H9 (cell line): ENCODE results near the gene DGLUCY. TPM values are rescaled to one million over a fixed set of nuclear protein-coding genes. Genes with fewer than 3 reads are reported as not detected.

Experiments
- DNase-seq: peaks from one replicate; pipeline ENCODE4 v3.0.0-alpha.2; 2017
- H2AFZ ChIP-seq: one replicate; pipeline ENCODE4 v1.6.1; 2013; ENCODE audit warnings: mild to moderate bottlenecking, low read length, control low read depth, moderate library complexity
- H2AK5ac ChIP-seq: 2 replicates; pipeline ENCODE4 v1.6.1; 2013; ENCODE audit warnings: low read length, control low read depth, mixed read lengths; ENCODE audit not compliant: insufficient read length
- H2BK120ac ChIP-seq: one replicate; pipeline ENCODE4 v1.6.1; 2013; ENCODE audit warnings: low read depth, mild to moderate bottlenecking, low read length, control low read depth, inconsistent platforms; ENCODE audit not compliant: poor library complexity, severe bottlenecking
- H2BK12ac ChIP-seq: 2 replicates; pipeline ENCODE4 v1.6.1; 2013; ENCODE audit warnings: low read length, control low read depth, mixed read lengths, low read depth; ENCODE audit not compliant: insufficient read length
- H2BK15ac ChIP-seq: 2 replicates; pipeline ENCODE4 v1.6.1; 2013; ENCODE audit warnings: low read depth, low read length, control low read depth
- H2BK20ac ChIP-seq: one replicate; pipeline ENCODE4 v1.6.1; 2013; ENCODE audit warnings: low read depth, mild to moderate bottlenecking, low read length, control low read depth, inconsistent platforms; ENCODE audit not compliant: poor library complexity, severe bottlenecking
- H2BK5ac ChIP-seq: 2 replicates; pipeline ENCODE4 v1.6.1; 2013; ENCODE audit warnings: low read length, control low read depth, mixed read lengths; ENCODE audit not compliant: insufficient read length
- H3K14ac ChIP-seq: 2 replicates; pipeline ENCODE4 v1.6.1; 2013; ENCODE audit warnings: low read length, control low read depth; ENCODE audit not compliant: insufficient read depth
- H3K18ac ChIP-seq: 2 replicates; pipeline ENCODE4 v1.6.1; 2013; ENCODE audit warnings: low read depth, mild to moderate bottlenecking, mixed read lengths, low read length, control low read depth; ENCODE audit not compliant: insufficient read length
- H3K23ac ChIP-seq: 2 replicates; pipeline ENCODE4 v1.6.1; 2013; ENCODE audit warnings: low read length, control low read depth, mixed read lengths, low read depth; ENCODE audit not compliant: insufficient read length
- H3K23me2 ChIP-seq: 2 replicates; pipeline ENCODE4 v1.6.1; 2013; ENCODE audit warnings: low read depth, mild to moderate bottlenecking, mixed read lengths, low read length, control low read depth; ENCODE audit not compliant: insufficient read length, poor library complexity, severe bottlenecking
- H3K27ac ChIP-seq: 2 replicates; pipeline ENCODE4 v1.5.1; 2013; ENCODE audit warnings: low read length, control low read depth, mixed read lengths, low read depth; ENCODE audit not compliant: insufficient read length
- H3K27me3 ChIP-seq: 2 replicates; pipeline ENCODE4 v1.6.1; 2013; ENCODE audit warnings: low read length, control low read depth, inconsistent platforms; ENCODE audit not compliant: insufficient read depth
- H3K4ac ChIP-seq: 2 replicates; pipeline ENCODE4 v1.6.1; 2013; ENCODE audit warnings: low read depth, mild to moderate bottlenecking, control low read depth, inconsistent platforms, low read length, moderate library complexity
- H3K4me1 ChIP-seq: 2 replicates; pipeline ENCODE4 v1.6.1; 2013; ENCODE audit warnings: low read length, control low read depth, inconsistent platforms; ENCODE audit not compliant: insufficient read depth
- H3K4me2 ChIP-seq: 2 replicates; pipeline ENCODE4 v1.6.1; 2013; ENCODE audit warnings: low read length, control low read depth, mixed read lengths; ENCODE audit not compliant: insufficient read length, insufficient read depth
- H3K56ac ChIP-seq: 2 replicates; pipeline ENCODE4 v1.6.1; 2013; ENCODE audit warnings: low read depth, mild to moderate bottlenecking, mixed read lengths, low read length, control low read depth; ENCODE audit not compliant: insufficient read length
- H3K79me1 ChIP-seq: 2 replicates; pipeline ENCODE4 v1.6.1; 2013; ENCODE audit warnings: low read depth, mild to moderate bottlenecking, moderate library complexity, low read length, control low read depth, inconsistent platforms; ENCODE audit not compliant: insufficient read depth, poor library complexity, severe bottlenecking
- H3K79me2 ChIP-seq: 2 replicates; pipeline ENCODE4 v1.6.1; 2013; ENCODE audit warnings: low read length, control low read depth, inconsistent platforms; ENCODE audit not compliant: insufficient read depth
- H3K9ac ChIP-seq: 2 replicates; pipeline ENCODE4 v1.6.1; 2013; ENCODE audit warnings: low read length, control low read depth, mixed read lengths; ENCODE audit not compliant: insufficient read length; ENCODE audit errors: extremely low read depth
- H3K9me3 ChIP-seq: one replicate; pipeline ENCODE4 v1.6.1; 2013; ENCODE audit warnings: low read depth, low read length, inconsistent platforms; ENCODE audit not compliant: control insufficient read depth
- H3T11ph ChIP-seq: one replicate; pipeline ENCODE4 v1.6.1; 2013; ENCODE audit warnings: mild to moderate bottlenecking, low read length, control low read depth, inconsistent platforms
- H4K20me1 ChIP-seq: one replicate; pipeline ENCODE4 v1.6.1; 2013; ENCODE audit not compliant: control insufficient read depth, insufficient read length, insufficient read depth
- H4K5ac ChIP-seq: 2 replicates; pipeline ENCODE4 v1.6.1; 2013; ENCODE audit warnings: low read depth, mild to moderate bottlenecking, mixed read lengths, low read length, control low read depth; ENCODE audit not compliant: insufficient read length
- H4K8ac ChIP-seq: replicated peaks from 2 replicates; pipeline ENCODE4 v1.6.1; 2013; ENCODE audit warnings: low read length, control low read depth, mixed read lengths, low read depth; ENCODE audit not compliant: insufficient read length
- H4K91ac ChIP-seq: 2 replicates; pipeline ENCODE4 v1.6.1; 2013; ENCODE audit warnings: low read depth, mild to moderate bottlenecking, moderate library complexity, mixed read lengths, low read length, control low read depth; ENCODE audit not compliant: insufficient read length
- H3K27ac Mint-ChIP-seq, 3 experiments: 2 replicates in 2 of 3; 3 replicates in 1 of 3; pipeline ENCODE4 v1.8.0; 2020 to 2021; ENCODE audit warnings: mixed read lengths in 3 of 3, mild to moderate bottlenecking in 1 of 3, moderate library complexity in 1 of 3
- H3K27me3 Mint-ChIP-seq: 2 replicates; pipeline ENCODE4 v1.8.0; 2021; ENCODE audit warnings: low read depth, mild to moderate bottlenecking, moderate library complexity, mixed read lengths
- H3K36me3 Mint-ChIP-seq, 3 experiments: 2 replicates in 2 of 3; 3 replicates in 1 of 3; pipeline ENCODE4 v1.8.0; 2020 to 2021; ENCODE audit warnings: low read depth in 3 of 3, mixed read lengths in 3 of 3; ENCODE audit not compliant: insufficient read depth in 1 of 3
- H3K4me1 Mint-ChIP-seq, 2 experiments: 2 replicates each; pipeline ENCODE4 v1.8.0; 2020; ENCODE audit warnings: mixed read lengths in 2 of 2
- H3K4me3 Mint-ChIP-seq, 2 experiments: 2 replicates in 1 of 2; 3 replicates in 1 of 2; pipeline ENCODE4 v1.8.0; 2020 to 2021; ENCODE audit warnings: mild to moderate bottlenecking in 2 of 2, mixed read lengths in 2 of 2, moderate library complexity in 1 of 2
- H3K9me3 Mint-ChIP-seq, 2 experiments: 2 replicates in 1 of 2; 3 replicates in 1 of 2; pipeline ENCODE4 v1.8.0; 2020; ENCODE audit warnings: mild to moderate bottlenecking in 2 of 2, mixed read lengths in 2 of 2, moderate library complexity in 1 of 2
- WGBS: extraction: QIAGEN DNeasy Blood & Tissue Kit; methylation state at CpG from one replicate; pipeline ENCODE4 v1.1.7; 2013; ENCODE audit warnings: missing lambda C conversion rate, low lambda C conversion rate, mixed read lengths; ENCODE audit not compliant: insufficient read length; ENCODE audit errors: extremely low coverage; 5-methylcytosine and 5-hydroxymethylcytosine counted together
- total RNA-seq: library from RNA; stranded (reverse); gene quantifications from 2 replicates; pipeline ENCODE4 v1.2.1, GENCODE V29; 2021
- TF ChIP-seq, protein P1 (sequence below): fragments of 200-600 bp; sonication (generic); conservative IDR thresholded peaks from 3 replicates; pipeline ENCODE4 v1.8.0; 2021; ENCODE audit warnings: antibody characterized with exemption, mild to moderate bottlenecking

DGLUCY gene
- total RNA-seq, 1 experiment from 2014 or later: 29.6 TPM

DNA sequence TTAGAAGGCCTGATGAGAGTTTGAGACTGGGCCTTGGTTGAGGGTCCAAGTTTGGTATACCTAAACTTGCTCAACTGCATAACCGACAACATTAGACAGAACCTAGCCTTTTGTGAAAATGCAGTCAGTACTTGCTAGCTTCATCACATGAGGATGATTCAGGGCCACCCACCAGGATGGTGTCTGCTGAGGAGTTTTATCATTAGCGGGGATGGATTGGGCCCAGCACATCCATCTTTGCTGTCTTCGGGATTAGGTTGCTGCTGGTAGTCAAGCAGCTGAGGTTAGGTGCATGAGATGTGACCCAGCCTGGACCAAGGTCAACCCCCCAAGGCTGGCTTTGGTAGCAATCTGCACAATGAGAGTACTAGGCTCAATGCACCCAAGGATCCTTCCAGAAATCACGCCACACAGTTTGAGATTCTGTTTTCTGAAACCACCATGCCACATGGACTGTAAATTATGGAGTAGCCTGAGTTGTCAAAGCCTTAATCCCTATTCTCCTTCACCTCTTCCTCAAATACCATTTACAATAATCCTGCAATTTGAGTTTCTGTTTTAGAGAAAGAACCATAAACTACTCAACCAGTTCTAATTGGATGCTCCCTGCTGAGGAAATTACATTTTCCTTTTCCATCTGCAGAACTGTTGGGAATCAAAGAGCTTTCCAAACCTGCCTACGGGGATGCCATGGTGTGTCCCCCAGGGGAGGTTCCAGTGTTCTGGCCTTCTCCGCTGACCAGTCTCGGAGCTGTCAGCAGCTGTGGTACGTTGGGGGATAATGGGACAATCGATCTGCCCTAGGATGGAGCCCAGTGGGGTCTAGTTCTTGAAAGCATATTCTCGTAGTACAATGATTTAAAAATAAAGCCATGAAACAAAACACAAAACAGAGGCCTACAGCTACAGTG, 61.7 kb downstream of the DGLUCY start:
- Histone ChIP-seq H2BK120ac (no peak overlapping the region), H3K9me3 (no peaks in the 10 kb centered on the region), H3T11ph (no peak overlapping the region), H2BK20ac (no peak overlapping the region), H3K18ac (no peak overlapping the region), H3K79me1 (no peaks in the 10 kb centered on the region), H3K4me2 (no peak overlapping the region), H3K4me1 (no peaks in the 10 kb centered on the region), H2AFZ (no peak overlapping the region), H3K56ac (no peak overlapping the region), H2BK12ac (no peak overlapping the region), H2AK5ac (no peak overlapping the region), H4K20me1 (no peaks in the 10 kb centered on the region), H3K27ac (no peak overlapping the region), H2BK15ac (no peak overlapping the region), H3K79me2 (no peaks in the 10 kb centered on the region), H3K9ac (no peak overlapping the region), H3K23me2 (no peaks in the 10 kb centered on the region), H4K5ac (no peak overlapping the region), H3K23ac (no peak overlapping the region), H3K4ac (no peak overlapping the region), H4K8ac (no peak overlapping the region), H3K27me3 (no peaks in the 10 kb centered on the region), H3K14ac (no peak overlapping the region), H4K91ac (no peak overlapping the region), H2BK5ac (no peak overlapping the region)
- no CpG with 5 or more reads among the region's 10 CpGs for WGBS
- H3K36me3 Mint-ChIP-seq: peaks cover 2 to 20% (median 14%) of the 10 kb centered on the region in 3 experiments; a peak in 5 of 7 replicates
- peak overlapping the region in 1 of 3 experiments; percentile 24; a peak in 1 of 7 replicates for H3K27ac Mint-ChIP-seq
- no peak for DNase-seq
- peaks cover 0 to 2% of the 10 kb centered on the region in 2 experiments; a peak in 1 of 4 replicates for H3K4me1 Mint-ChIP-seq
- TF ChIP-seq, protein P1, sequence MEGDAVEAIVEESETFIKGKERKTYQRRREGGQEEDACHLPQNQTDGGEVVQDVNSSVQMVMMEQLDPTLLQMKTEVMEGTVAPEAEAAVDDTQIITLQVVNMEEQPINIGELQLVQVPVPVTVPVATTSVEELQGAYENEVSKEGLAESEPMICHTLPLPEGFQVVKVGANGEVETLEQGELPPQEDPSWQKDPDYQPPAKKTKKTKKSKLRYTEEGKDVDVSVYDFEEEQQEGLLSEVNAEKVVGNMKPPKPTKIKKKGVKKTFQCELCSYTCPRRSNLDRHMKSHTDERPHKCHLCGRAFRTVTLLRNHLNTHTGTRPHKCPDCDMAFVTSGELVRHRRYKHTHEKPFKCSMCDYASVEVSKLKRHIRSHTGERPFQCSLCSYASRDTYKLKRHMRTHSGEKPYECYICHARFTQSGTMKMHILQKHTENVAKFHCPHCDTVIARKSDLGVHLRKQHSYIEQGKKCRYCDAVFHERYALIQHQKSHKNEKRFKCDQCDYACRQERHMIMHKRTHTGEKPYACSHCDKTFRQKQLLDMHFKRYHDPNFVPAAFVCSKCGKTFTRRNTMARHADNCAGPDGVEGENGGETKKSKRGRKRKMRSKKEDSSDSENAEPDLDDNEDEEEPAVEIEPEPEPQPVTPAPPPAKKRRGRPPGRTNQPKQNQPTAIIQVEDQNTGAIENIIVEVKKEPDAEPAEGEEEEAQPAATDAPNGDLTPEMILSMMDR: no peak
- no peak overlapping the region for H3K4me3 Mint-ChIP-seq
- peaks cover 0 to 2% of the 10 kb centered on the region in 2 experiments; a peak in 1 of 5 replicates for H3K9me3 Mint-ChIP-seq
- H3K27me3 Mint-ChIP-seq: no peaks in the 10 kb centered on the region
